Measurements from ENCODE around the gene ATP13A1.
"Not testable (repeated sequence)": the region's sequence is repeated elsewhere in the genome, so short reads cannot be mapped to it uniquely, and the experiment has no call there.

The ATP13A1 gene

DNA sequence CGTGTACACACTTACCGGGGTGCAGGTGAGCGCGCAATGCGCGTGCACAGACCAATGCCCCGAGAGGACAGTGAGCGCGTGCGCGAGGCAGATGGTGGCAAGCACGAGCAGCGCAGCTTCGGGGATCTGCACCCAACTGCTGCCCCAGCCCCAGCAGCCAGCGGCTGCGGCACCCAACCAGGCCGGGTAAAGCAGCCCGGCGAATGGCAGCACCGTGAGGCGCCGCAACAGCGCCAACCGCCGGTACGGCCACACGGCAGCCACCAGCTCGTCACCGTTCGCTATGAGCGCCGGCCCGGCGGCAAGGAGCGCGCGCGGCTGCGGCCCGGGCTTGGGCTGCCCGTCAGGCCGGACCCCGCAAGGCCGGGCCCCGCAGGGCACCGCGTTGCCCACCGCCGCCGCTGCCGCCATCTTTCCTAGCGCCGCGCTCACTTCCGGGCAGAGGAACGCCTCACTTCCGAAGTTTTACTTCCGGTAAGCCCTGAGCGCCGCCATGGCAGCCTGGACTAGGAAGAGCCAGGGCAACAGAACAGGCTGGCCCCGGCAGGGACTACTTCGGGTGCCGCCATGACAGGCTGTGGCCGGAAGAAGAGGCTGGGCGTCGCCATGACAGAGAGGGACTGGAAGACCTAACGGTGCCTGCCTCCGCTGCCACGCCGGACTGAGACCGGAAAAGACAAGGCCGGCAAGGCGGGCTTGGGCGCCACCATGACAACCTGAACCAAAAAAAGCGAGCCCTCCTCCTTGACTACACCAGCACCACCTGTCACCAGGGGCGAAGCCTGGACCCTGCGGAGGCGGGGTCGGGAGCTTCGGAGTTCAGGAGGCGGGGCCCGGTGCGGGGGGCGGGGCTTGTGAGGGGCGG, at the start of gene ATP13A1:
Gene ATP13A1 (minus strand): TSS at position 421 of the 865 bp plus-strand sequence. CDS start 10 bp downstream, at position 411.
- DNase-seq (ENCODE audit: low spot score), result peak; percentile 94

- DNase-seq (ENCODE audit: low spot score), result no peak
Measured at GRCh38 chr19:19711934-19712828, 48.7 kb upstream of the ATP13A1 start.

DNA sequence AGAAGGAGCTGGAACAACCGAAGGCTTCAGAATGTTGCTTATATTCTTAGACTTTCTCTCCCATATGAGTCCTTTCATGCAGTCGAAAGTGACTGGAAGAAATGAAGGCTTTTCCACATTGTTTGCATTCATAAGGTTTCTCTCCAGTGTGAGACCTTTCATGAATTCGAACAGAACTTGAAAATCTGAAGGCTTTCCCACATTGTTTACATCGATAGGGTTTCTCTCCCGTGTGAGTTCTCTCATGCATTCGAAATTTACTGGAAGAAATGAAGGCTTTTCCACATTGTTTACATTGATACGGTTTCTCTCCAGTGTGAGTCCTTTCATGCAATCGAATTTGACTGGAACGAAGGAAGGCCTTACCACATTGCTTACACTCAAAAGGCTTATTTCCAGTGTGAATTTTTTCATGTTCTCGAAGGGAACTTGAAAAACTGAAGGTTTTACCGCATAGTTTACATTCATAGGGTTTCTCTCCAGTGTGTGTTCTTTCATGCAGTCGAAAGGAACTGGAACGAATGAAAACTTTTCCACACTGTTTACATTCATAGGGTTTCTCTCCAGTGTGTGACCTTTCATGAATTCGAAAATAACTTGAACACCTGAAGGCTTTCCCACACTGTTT, 47.9 kb upstream of the ATP13A1 start:
- no peak for DNase-seq (ENCODE audit: low spot score)

GRCh38 chr19:19710506-19710905, 47.0 kb upstream of the ATP13A1 start:
- DNase-seq (ENCODE audit: low spot score), result no peak

DNA sequence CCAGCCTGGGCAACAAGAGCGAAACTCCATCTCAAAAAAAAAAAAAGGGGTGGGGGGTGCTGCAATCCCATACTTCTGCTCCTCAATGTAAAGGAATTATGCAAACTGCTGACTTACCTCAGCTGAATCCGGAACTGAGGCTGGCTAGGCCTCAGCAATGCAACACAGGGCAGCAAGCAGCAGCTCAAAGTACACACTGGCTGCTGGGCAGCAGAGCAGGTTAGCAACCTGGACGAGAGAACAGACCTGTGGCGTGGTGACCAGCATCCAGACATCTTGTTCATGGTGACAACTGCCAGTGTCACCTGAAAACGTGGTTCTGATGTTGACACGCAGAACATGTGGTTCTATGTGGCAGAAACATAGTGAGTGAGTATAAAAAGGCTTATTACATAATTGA, 41.4 kb upstream of the ATP13A1 start:
- DNase-seq (ENCODE audit: low spot score), result no peak

GRCh38 chr19:19700493-19700892, 37.0 kb upstream of the ATP13A1 start:
- not testable (repeated sequence) for DNase-seq (ENCODE audit: low spot score)

DNA sequence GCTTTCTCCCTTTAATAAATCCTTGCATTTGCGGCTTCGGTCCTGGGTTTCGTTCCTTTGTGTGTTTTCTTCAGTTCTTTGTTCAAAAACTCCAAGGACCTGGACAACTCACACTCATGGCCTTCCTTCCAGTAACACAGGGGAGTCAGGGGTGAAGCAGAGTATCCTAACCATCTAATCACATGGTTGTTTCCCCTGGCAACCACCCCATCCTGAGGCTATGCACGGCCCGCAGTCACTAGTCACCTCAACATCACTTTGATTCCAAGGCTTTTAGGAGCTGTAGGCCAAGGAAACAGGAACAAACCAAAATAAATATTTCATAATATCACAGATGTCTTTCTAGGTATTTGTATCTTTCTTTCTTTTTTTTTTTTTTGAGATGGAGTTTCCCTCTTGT, 34.1 kb upstream of the ATP13A1 start:
- DNase-seq (ENCODE audit: low spot score), result no peak

DNA sequence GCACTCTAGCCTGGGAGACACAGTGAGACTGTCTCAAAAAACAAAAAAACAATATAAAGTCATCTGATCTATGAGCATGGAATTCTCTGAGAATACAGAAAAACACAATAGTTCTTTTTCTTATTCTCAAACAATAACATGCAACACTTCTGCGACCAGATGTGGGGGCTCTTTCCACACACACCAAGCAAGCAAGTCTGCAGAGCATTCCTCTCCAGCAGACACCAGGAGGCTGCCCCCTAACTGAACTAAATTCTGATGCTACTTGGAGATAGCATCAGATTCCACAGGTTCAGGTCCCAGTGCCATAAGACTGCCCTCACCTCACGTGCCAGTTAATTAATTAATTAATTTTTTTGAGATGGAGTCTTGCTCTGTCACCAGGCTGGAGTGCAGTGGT, 32.9 kb upstream of the ATP13A1 start:
- DNase-seq (ENCODE audit: low spot score), result no peak

GRCh38 chr19:19691683-19692082, 28.2 kb upstream of the ATP13A1 start:
- no peak for DNase-seq (ENCODE audit: low spot score)

DNA sequence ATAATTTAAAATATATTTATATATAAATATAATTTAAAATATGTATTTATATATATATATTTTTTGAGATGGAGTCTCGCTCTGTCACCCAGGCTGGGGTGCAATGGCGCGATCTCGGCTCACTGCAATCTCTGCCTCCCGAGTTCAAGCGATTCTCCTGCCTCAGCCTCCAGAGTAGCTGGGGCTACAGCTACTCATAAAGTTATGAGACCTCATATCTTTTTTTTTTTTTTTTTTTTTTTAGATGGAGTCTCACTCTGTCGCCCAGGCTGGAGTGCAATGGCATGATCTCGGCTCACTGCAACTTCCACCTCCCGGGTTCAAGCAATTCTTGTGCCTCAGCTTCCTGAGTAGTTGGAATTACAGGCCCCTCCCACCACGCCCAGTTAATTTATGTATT, 25.5 kb upstream of the ATP13A1 start:
- DNase-seq (ENCODE audit: low spot score), result not testable (repeated sequence)

- peak; percentile 16 for DNase-seq (ENCODE audit: low spot score)
Measured at GRCh38 chr19:19687090-19687489, 23.6 kb upstream of the ATP13A1 start.

GRCh38 chr19:19686580-19686979, 23.1 kb upstream of the ATP13A1 start:
- no peak for DNase-seq (ENCODE audit: low spot score)

DNA sequence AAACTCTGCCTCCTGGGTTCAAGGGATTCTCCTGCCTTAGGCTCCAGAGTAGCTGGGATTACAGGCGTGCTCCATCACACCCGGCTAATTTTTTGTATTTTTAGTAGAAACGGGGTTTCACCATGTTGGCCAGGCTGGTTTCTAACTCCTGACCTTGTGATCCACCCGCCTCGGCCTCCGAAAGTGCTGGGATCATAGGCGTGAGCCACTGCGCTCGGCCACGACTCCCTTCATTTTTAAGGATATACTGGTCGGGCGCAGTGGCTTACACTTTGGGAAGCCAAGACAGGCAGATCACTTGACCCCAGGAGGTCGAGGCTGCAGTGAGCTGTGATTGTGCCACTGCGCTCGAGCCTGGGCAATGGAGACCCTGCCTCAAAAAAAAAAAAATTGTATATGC, 22.6 kb upstream of the ATP13A1 start:
- DNase-seq (ENCODE audit: low spot score), result not testable (repeated sequence)

DNA sequence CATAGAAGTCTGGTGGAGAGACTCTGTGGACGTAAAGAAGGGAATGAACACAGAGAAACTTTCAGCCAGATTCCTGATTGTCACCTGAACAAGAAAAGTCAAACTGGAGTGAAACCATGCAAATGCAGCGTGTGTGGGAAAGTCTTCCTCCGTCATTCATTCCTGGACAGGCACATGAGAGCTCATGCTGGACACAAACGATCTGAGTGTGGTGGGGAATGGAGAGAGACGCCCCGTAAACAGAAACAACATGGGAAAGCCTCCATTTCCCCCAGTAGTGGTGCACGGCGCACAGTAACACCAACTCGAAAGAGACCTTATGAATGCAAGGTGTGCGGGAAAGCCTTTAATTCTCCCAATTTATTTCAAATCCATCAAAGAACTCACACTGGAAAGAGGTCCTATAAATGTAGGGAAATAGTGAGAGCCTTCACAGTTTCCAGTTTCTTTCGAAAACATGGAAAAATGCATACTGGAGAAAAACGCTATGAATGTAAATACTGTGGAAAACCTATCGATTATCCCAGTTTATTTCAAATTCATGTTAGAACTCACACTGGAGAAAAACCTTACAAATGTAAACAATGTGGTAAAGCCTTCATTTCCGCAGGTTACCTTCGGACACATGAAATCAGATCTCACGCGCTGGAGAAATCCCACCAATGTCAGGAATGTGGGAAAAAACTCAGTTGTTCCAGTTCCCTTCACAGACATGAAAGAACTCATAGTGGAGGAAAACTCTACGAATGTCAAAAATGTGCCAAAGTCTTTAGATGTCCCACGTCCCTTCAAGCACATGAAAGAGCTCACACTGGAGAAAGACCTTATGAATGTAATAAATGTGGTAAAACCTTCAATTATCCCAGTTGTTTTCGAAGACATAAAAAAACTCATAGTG, 15.9 kb upstream of the ATP13A1 start:
- no peak for DNase-seq (ENCODE audit: low spot score)

GRCh38 chr19:19677579-19677978, 14.1 kb upstream of the ATP13A1 start:
- DNase-seq (ENCODE audit: low spot score), result no peak

DNA sequence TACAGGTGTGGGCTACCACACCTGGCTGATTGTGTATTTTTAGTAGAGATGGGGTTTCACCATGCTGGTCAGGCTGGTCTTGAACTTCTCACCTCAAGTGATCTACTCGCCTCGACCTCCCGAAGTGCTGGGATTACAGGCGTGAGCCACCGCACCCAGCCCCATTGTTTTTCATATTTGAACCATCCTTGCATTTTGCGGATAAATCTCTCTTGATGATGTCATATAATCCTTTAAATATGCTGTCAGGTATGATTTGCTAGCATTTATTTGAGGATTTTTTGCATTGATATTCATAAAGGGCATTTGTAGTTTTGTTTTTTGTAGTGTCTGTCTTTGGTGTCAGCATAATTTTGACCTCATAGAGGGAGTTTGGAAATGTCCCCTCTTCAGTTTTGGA, 10.8 kb upstream of the ATP13A1 start:
- no peak for DNase-seq (ENCODE audit: low spot score)

DNA sequence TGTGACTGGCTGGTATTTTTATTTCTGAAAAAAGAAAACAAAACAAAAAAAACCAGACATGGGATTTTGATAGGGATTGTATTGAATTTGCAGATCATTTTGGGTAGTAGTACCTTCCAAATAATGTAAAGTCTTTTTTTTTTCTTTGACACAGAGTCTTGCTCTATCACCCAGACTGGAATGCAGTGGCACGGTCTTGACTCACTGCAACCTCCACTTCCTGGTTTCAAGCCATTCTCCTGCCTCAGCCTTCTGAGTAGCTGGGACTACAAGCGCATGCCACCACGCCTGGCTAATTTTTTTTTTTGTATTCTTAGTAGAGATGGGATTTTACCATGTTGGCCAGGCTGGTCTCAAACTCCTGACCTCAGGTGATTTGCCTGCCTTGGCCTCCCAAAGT, 9.3 kb upstream of the ATP13A1 start:
- no peak for DNase-seq (ENCODE audit: low spot score)

DNA sequence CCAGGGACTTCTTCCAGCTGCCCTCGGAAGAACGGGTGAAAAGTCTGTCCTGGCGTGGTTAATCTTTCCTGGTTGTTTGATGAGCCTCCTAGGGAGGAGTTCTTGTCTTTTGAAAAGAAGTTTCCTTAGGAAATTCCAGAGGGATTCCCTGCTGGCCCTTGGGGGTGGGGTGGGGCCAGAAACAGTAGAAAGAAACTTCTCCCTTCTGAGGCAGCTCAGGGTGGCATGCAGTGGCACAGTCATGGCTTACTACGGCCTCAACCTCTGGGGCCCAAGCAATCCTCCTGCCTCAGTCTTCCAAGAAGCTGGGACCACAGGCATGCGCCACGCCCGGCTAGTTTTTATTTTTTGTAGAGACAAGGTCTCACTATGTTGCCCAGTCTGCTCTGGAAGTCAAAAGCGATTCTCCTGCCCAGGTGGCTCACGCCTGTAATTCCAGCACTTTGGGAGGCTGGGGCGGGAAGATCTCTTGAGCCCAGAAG, 6.6 kb upstream of the ATP13A1 start:
- no peak for DNase-seq (ENCODE audit: low spot score)

DNA sequence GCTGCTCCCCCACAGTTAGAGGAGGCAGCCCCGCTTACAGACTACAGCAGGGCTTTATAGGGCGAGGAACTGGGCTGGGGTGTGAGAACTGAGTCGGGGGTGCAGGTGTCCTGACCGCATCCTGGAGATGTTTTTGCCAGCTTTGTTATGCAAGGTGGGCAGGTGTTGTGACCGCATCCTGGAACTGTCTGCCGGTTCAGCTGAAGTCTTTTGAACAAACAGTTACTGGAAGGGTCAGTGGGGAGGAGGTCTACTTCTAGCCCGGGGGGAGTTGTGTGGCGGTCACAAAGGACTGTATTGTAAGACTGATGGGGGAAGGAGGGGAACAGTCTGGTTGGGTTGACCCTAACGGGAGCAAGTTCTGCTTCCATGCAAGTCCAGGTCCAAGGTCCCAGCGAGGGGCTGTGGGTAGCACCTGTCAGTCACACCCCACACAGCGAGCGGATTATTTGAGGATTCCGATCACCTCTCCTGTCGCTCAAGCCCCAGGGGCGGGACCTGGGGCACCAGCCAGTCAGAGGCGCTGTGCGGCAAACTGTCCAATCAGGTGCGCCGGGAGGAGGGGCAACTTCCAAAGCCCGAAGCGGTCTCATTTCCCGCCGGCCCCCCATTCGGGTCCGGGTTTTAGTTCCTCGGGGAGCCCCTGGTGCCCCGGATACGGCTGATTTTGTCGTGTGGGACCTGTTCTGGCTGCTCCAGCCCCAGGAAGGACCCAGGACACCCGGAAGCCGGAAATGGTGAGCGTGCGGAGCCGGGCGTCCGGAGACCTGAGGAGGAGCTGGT, 4.9 kb upstream of the ATP13A1 start, which contains the start of gene ZNF101:
Gene ZNF101 (plus strand): TSS at position 610 of the 783 bp plus-strand sequence. CDS start 125 bp downstream, at position 735.
- DNase-seq (ENCODE audit: low spot score), result peak; percentile 99

DNA sequence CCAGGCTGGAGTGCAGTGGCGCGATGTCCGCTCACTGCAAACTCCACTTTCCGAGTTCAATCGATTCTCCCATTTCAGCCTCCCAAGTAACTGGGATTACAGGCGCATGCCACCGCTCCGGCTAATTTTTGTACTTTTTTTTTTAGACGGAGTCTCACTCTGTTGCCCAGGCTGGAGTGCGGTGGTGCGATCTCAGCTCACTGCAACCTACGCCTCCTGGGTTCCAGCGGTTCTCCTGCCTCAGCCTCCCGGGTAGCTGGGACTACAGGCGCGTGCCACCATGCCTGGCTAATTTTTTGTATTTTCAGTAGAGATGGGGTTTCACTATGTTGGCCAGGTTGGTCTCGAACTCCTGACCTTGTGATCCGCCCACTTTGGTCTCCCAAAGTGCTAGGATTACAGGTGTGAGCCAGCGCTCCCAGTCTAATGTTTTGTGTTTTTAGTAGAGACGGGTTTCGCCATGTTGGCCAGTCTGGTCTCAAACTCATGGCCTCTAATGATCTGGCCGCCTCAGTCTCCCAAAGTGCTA, 2.0 kb upstream of the ATP13A1 start:
- not testable (repeated sequence) for DNase-seq (ENCODE audit: low spot score)
